GM12873 (cell line): Measurements from ENCODE around the gene FAIM2.

Source experiments
- TF ChIP-seq, protein P1 (sequence below): IDR thresholded peaks from 2 replicates; pipeline ENCODE4 v1.5.1; 2012; ENCODE audit warnings: low read depth, mild to moderate bottlenecking, moderate library complexity, low read length, control low read depth; ENCODE audit not compliant: insufficient read depth; ENCODE audit errors: missing control alignments

The FAIM2 gene

GRCh38 chr12:49936925-49937324, 33.2 kb upstream of the FAIM2 start:
- TF ChIP-seq, protein P1, sequence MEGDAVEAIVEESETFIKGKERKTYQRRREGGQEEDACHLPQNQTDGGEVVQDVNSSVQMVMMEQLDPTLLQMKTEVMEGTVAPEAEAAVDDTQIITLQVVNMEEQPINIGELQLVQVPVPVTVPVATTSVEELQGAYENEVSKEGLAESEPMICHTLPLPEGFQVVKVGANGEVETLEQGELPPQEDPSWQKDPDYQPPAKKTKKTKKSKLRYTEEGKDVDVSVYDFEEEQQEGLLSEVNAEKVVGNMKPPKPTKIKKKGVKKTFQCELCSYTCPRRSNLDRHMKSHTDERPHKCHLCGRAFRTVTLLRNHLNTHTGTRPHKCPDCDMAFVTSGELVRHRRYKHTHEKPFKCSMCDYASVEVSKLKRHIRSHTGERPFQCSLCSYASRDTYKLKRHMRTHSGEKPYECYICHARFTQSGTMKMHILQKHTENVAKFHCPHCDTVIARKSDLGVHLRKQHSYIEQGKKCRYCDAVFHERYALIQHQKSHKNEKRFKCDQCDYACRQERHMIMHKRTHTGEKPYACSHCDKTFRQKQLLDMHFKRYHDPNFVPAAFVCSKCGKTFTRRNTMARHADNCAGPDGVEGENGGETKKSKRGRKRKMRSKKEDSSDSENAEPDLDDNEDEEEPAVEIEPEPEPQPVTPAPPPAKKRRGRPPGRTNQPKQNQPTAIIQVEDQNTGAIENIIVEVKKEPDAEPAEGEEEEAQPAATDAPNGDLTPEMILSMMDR, result no peak

DNA sequence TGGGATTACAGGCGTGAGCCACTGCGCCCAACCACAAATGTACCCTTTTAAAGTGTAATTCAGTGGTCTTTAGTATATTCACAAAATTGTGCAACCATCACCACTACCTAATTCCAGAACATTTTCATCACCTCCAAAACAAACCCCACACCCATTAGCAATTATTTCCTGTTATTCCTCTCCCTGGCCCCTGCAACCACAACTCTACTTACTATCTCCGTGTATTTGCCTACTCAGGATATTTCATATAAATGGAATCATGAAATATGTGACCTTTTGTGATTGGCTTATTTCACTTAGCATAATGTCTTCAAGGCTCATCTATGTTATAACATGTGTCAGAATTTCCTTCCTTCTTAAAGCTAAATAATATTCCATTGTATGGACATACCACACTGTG, 30.8 kb upstream of the FAIM2 start:
- TF ChIP-seq, protein P1, result no peak

DNA sequence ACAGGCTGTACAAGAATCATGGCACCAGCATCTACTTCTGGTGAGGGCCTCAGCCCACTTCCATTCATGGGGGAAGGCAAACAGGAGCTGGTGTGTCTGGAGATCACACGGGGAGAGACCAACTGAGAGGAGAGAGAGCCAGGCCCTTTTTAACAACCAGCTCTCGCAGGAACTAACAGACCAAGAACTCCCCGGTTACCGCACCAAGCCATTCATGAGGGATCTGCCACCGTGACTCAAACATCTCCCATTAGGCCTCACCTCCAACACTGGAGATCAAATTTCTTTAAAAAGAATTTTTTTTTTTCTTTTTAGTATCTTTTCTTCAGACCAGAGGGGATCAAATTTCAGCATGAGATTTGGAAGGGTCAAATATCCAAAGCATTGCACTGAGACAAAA, 30.1 kb upstream of the FAIM2 start:
- TF ChIP-seq, protein P1, result no peak

DNA sequence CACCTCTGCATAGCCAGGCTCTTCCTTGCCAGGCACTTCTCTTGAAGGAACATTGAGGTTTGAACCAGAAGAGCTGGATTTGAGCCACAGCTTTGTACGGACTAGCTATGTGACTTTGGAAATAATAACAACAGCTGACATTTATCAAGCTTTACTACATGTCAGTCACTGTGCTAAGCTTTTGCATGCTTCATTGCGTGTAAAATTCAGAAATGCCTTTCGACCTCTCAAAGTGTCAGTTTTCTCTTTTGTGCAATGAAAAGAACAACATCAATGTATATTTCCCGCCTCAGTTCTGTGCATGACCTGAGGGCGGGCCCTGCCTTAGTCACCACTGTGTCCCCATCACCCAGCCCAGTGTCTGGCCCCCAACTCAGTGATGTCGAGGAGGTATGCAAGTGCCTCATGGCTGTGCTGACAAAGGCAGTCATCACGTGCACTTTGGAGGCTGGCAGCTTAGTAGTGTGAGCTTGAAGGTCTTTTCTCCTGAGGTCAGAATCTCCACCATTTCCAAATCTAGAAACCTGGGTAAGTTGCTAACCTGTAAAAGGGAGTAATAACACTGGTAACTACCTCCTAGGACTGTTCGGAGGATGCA, 28.9 kb upstream of the FAIM2 start:
- TF ChIP-seq, protein P1, result no peak

DNA sequence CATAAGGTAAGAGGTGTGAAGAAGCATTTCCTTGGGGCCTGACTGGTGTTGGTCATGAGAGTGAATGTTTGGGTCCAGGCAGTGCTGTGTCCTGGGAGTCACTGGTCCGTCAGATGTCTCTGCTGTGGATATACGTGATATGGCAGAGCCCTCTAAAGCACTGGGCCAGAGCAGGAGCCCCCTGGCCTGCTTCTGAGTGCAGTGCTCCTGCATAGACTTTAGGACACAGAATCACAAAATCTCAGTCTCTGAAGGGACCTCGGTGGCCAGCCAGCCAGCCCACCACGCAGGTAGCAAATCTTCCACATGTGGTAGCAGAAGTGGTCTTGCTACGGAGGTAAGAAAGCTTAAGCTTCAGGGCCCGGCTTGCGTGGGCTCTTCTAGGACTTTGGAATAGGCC, 28.3 kb upstream of the FAIM2 start:
- TF ChIP-seq, protein P1, result no peak

- TF ChIP-seq, protein P1, result no peak
These were observed 27.0 kb upstream of the FAIM2 start for GRCh38 chr12:49930515-49931288.

DNA sequence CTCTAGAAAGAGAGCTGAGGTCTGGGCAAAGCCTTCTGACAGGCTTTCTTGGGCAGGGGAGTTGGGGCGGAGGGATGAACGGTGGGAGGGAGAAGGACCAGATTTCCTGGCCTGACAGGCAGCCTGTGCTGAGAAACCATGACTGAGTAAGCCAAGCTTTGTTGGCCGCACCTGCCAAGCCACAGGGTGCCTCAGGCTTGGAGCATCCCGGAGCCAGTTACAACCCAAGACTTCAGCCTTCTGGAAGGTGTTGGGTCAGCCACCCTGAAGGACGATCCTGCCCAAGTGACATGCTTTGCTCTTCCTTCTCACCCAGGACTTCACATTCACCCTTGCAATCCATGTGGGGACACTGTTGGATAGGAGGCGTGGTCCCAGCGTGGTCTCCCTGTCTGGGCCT, 25.9 kb upstream of the FAIM2 start:
- TF ChIP-seq, protein P1, result no peak
